Bladder microvascular endothelial cell (primary cell): Measurements from ENCODE around the gene ZDHHC11B. TPM values are rescaled to one million over a fixed set of nuclear protein-coding genes. Genes with fewer than 3 reads are reported as not detected.

Experiments
- total RNA-seq: library from RNA; depleted of rRNA; stranded (reverse); fragments of >200 nt; gene quantifications from 2 replicates; pipeline ENCODE4 v1.2.3, GENCODE V29; 2014

ZDHHC11B gene
- total RNA-seq = not detected in 2 replicates

GRCh38 chr5:784428-785177 lies at the start of gene ZDHHC11B:
ZDHHC11B (minus strand) TSS chr5:784729; CDS start chr5:766919, 17,810 bp downstream.

GRCh38 chr5:693271-694041 lies 91.1 kb downstream of the ZDHHC11B start, which contains the start of gene TPPP:
TPPP (minus strand) TSS chr5:693352; CDS start chr5:678060, 15,292 bp downstream.

Other genes starting within 250 kb of the ZDHHC11B start
- gene CEP72, start 172.4 kb downstream of the ZDHHC11B start, total RNA-seq = 3.4 and 3.8 TPM in 2 replicates
- gene TPPP, start 91.4 kb downstream of the ZDHHC11B start, total RNA-seq = 0.16 and 0.19 TPM in 2 replicates
- gene ZDHHC11, start 66.3 kb upstream of the ZDHHC11B start, total RNA-seq = 0.32 and 2.1 TPM in 2 replicates
- 40.6 and 59.5 TPM in 2 replicates for gene BRD9, start 108.1 kb upstream of the ZDHHC11B start, total RNA-seq
- gene TRIP13, start 108.2 kb upstream of the ZDHHC11B start, total RNA-seq = 16.7 and 25.1 TPM in 2 replicates
- 0.16 and 3.1 TPM in 2 replicates for gene NKD2, start 224.1 kb upstream of the ZDHHC11B start, total RNA-seq